Peyer's patch (tissue), 4 donors: ENCODE measurements around the gene DDIT4.

Experiments used
- CTCF ChIP-seq, 6 experiments: fragments of 450-650 bp in 4 of 6; fragments of 200-600 bp in 2 of 6; sonication (generic) in 1 of 6; IDR thresholded peaks; one replicate each; pipeline ENCODE4 v1.5.1; 2017 to 2019; ENCODE audit warnings: antibody characterized with exemption in 6 of 6, mild to moderate bottlenecking in 3 of 6, moderate library complexity in 1 of 6
- POLR2A ChIP-seq, 2 donors: fragments of 450-650 bp; IDR thresholded peaks; one replicate each; pipeline ENCODE4 v1.5.1; 2017; ENCODE audit warnings: antibody characterized with exemption in 2 of 2, mild to moderate bottlenecking in 2 of 2, moderate library complexity in 2 of 2

- no peak for TF ChIP-seq POLR2A (IDR thresholded peaks at IDR 0.05)
- no peak for TF ChIP-seq CTCF (IDR thresholded peaks at IDR 0.05)
These were observed 16.5 kb upstream of the DDIT4 start for GRCh38 chr10:72257051-72257892.
